A549 (cell line): Measurements from ENCODE around the gene SGSM1. TPM values are rescaled to one million over a fixed set of nuclear protein-coding genes. Genes with fewer than 3 reads are reported as not detected.

Experiments
- ATAC-seq, 2 experiments: fragments of 200-7000 bp in 1 of 2; fragments of >200 bp in 1 of 2; cut with Nextera tagmentation in 1 of 2; cut with Tn5 transposase in 1 of 2; 3 replicates each; pipeline versions ENCODE4 v1.8.0 to v1.9.1; 2018 to 2020; ENCODE audit warnings: mild to moderate bottlenecking in 1 of 2, moderate library complexity in 1 of 2
- CTCF ChIA-PET: fragments of 300-600 bp; sonication (Branson Sonifier 250); formaldehyde crosslinking; extraction: SDS; loops from one replicate; lab custom pipeline; 2021; ENCODE audit warnings: antibody characterized with exemption, inconsistent platforms; lab: Yijun Ruan, JAX
- POLR2A ChIA-PET: fragments of 350-600 bp; formaldehyde crosslinking; extraction: SDS; loops from one replicate; lab custom pipeline; 2021; ENCODE audit warnings: antibody characterized with exemption, inconsistent platforms; lab: Yijun Ruan, JAX
- DNase-seq, 2 experiments: peaks; one replicate each; pipeline versions ENCODE4 v3.0.0 to v3.0.0-alpha.2; 2011 to 2016; ENCODE audit warnings: low read depth in 1 of 2, low spot score in 1 of 2
- FAIRE-seq: peaks from 2 replicates; lab custom pipeline; 2011; peaks lifted over from hg19 to GRCh38; lab: Jason Lieb, UNC
- H3K27ac ChIP-seq, 2 experiments: fragments of >200 bp; sonication (Bioruptor Twin); formaldehyde crosslinking; 3 replicates each; pipeline ENCODE4 v1.5.1; 2016 to 2017
- H3K4me1 ChIP-seq: fragments of >200 bp; sonication (Bioruptor Twin); formaldehyde crosslinking; 3 replicates; pipeline ENCODE4 v1.6.1; 2016
- H3K4me2 ChIP-seq: fragments of >200 bp; sonication (Bioruptor Twin); formaldehyde crosslinking; 3 replicates; pipeline ENCODE4 v1.6.1; 2016
- H3K4me3 ChIP-seq: fragments of >200 bp; sonication (Bioruptor Twin); formaldehyde crosslinking; 3 replicates; pipeline ENCODE4 v1.5.1; 2016
- H3K9me3 ChIP-seq: fragments of >200 bp; sonication (Bioruptor Twin); formaldehyde crosslinking; 3 replicates; pipeline ENCODE4 v1.6.1; 2016
- KDM1A ChIP-seq: fragments of 200-600 bp; sonication (generic); IDR thresholded peaks from 2 replicates; pipeline ENCODE4 v1.6.1; 2016; ENCODE audit warnings: low read depth, mild to moderate bottlenecking
- WGBS: methylation state at CpG from one replicate; pipeline ENCODE4 v1.1.6; 2017; ENCODE audit errors: missing lambda C conversion rate; 5-methylcytosine and 5-hydroxymethylcytosine counted together
- polyA plus RNA-seq, 4 experiments: library from polyadenylated mRNA; depleted of rRNA in 3 of 4; stranded (reverse); fragments of >200 nt; fragmentation: RNase III in 1 of 4; extraction: RNeasy Plus Mini Kit Qiagen cat#74134 plus additional on column Dnase treatment in 1 of 4; gene quantifications; 2 replicates in 3 of 4; 3 replicates in 1 of 4; pipeline ENCODE4 v1.2.3, GENCODE V29; 2011 to 2017
- small RNA-seq, 6 experiments: library from RNA; depleted of rRNA; stranded (forward); fragments of <200 nt; gene quantifications; one replicate each; pipeline ENCODE3, GENCODE V24; 2012

Gene SGSM1
- polyA plus RNA-seq, 2 of the 4 experiments (the other 2 are of a cell fraction): 0.50 to 1.4 TPM

DNA sequence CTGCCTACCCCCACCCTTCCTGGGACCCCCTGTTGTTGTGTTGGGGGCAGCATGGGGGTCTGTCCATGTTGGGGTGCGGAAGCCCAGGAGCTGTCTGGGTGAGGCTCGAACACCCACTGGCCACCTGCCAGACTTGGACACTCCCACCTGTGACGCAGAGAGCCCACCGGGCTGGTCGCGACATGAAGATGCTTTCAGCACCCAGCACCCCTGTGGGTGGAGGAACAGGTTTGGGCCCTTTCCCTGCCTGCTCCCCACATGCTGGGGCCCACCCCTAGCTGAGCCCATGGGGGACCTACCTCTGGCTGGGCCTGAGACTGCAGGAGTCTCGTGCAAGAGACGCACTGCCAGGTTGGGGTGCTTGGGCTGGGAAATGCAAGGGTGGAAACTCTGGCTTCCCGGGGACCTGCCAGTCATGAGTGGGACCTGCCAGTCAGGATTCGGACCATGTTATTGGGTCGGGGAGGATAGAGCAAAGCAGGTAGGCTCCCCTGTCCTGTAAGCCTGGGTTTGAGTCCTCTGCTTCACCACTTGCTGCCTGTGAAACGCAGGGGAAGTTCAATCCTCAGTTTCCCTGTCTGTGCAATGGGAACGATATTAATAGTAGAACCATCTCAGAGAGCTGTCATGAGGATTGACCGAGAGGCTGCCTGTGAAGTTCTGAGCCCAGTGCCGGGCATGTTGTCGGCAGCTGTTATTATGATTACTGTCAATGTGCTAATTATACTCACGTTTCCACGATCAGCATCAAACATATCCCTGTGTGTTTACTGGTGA lies 170.6 kb downstream of the SGSM1 start:
- DNase-seq (no peak), FAIRE-seq (no peak), ATAC-seq (no peak)
- CTCF ChIA-PET: interaction anchor here (0.8 kb wide), 1 partner anchor 52 kb away, joined by 3 read pairs; no protein-coding TSS in a partner anchor
- no peak overlapping the region for H3K4me2 ChIP-seq
- H3K27ac ChIP-seq: peak overlapping the region in 1 of 2 experiments; percentile 39; a peak in 2 of 6 replicates
- WGBS: 92% methylated on average over 12 of the region's 18 CpGs
- POLR2A ChIA-PET: no interaction called here
- TF ChIP-seq KDM1A: no peak
- peaks cover 20% of the 10 kb centered on the region; the same call in 2 of the 3 replicates for H3K4me1 ChIP-seq
- no peak overlapping the region for H3K4me3 ChIP-seq
- H3K9me3 ChIP-seq: no peaks in the 10 kb centered on the region

Small RNAs within 50 kb of the gene (small RNA-seq; reads per million reads assigned to genes)
- 0 reads per million in 6 experiments for gene RF00275

Other genes with a start within 250 kb of the SGSM1 start
- 5.3 and 6.2 TPM in 2 replicates for gene LRRC75B, start 213.1 kb upstream of the SGSM1 start, polyA plus RNA-seq (2011; rRNA removed)
- 5.5 to 8.3 TPM (median 7.1 TPM) in 3 replicates for gene LRRC75B, start 213.1 kb upstream of the SGSM1 start, polyA plus RNA-seq (2017; fragmentation: RNase III; extraction: RNeasy Plus Mini Kit Qiagen cat#74134 plus additional on column Dnase treatment)
- 50.1 and 51.5 TPM in 2 replicates for gene GGT1, start 203.0 kb upstream of the SGSM1 start, polyA plus RNA-seq (2011; rRNA removed)
- 102 to 125 TPM (median 118 TPM) in 3 replicates for gene GGT1, start 203.0 kb upstream of the SGSM1 start, polyA plus RNA-seq (2017; fragmentation: RNase III; extraction: RNeasy Plus Mini Kit Qiagen cat#74134 plus additional on column Dnase treatment)
- gene PIWIL3, start 31.5 kb upstream of the SGSM1 start, polyA plus RNA-seq (2011; rRNA removed): not detected in 2 replicates
- not detected in 3 replicates for gene PIWIL3, start 31.5 kb upstream of the SGSM1 start, polyA plus RNA-seq (2017; fragmentation: RNase III; extraction: RNeasy Plus Mini Kit Qiagen cat#74134 plus additional on column Dnase treatment)
- gene LHFPL7, start 140.5 kb downstream of the SGSM1 start, polyA plus RNA-seq (2011; rRNA removed): not detected in 2 replicates
- gene LHFPL7, start 140.5 kb downstream of the SGSM1 start, polyA plus RNA-seq (2017; fragmentation: RNase III; extraction: RNeasy Plus Mini Kit Qiagen cat#74134 plus additional on column Dnase treatment): not detected in 3 replicates
- gene KIAA1671, start 146.5 kb downstream of the SGSM1 start, polyA plus RNA-seq (2011; rRNA removed): 7.9 and 8.8 TPM in 2 replicates
- 5.0 to 5.6 TPM (median 5.3 TPM) in 3 replicates for gene KIAA1671, start 146.5 kb downstream of the SGSM1 start, polyA plus RNA-seq (2017; fragmentation: RNase III; extraction: RNeasy Plus Mini Kit Qiagen cat#74134 plus additional on column Dnase treatment)